ENCODE measurements around the gene FRMD4A.

Gene FRMD4A

GRCh38 chr10:14330388-14331061, at the start of gene FRMD4A:
Gene FRMD4A, minus strand, starts transcription at chr10:14330924.
- no peak for DNase-seq (ENCODE audit: low read depth in 2 of 2)

- DNase-seq (ENCODE audit: low read depth in 2 of 2): no peak
These were observed 49.0 kb upstream of the FRMD4A start for GRCh38 chr10:14379556-14380280.

GRCh38 chr10:14378387-14378960, 47.8 kb upstream of the FRMD4A start:
- no peak for DNase-seq (ENCODE audit: low read depth in 2 of 2)

DNA sequence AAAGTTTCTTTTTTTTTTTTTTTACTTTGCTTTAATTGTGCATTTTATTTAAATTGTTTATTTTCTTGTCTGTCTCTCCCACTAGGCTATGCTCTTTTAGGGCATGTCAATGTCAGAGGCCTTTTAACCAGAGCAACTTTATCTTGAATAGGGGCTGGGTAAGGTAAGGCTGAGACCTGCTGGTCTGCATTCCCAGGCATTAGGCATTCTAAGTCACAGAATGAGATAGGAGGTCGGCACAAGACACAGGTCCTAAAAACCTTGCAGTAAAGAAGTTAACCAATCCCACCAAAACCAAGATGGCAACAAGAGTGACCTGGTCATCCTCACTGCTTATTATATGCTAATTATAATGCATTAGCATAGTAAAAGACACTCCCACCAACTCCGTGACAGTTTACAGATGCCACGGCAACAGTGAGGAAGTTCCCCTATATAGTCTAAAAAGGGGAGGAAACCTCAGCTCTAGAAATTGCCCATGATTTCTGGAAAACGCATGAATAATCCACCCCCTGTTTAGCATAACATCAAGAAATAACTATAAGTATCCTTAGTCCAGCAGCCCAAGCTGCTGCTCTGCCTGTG, 47.0 kb upstream of the FRMD4A start:
- no peak for DNase-seq (ENCODE audit: low read depth in 2 of 2)

DNA sequence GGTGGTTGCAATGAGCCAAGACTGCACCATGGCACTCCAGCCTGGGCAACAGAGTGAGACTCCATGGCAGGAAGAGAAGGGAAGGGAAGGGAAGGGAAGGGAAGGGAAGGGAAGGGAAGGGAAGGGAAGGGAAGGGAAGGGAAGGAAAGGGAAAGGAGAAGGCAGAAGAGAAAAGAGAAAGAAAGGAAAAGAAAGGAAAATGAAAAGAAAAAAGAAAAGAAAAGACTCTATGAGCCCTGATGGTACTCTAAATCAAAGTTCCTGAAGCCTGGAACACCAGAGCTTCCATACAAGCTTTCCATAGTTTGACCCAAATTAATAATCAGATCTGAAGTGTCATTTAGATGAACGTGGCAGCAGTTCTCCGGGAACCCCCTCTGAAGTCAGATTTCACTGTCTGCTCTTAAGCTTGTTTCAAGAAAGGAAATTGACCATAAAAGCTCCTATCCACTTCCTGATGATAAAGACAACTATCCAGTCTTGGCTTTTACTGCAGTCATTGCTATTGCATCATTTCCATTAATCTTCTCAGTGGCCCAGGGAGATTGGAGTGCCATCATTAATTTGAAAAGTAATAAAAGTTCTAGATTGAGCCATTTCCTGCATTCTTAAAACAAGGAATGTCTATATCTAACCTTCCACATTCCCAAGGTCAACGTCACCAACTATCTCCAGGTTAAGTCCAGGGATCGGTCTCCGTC, 44.2 kb upstream of the FRMD4A start:
- no peak for DNase-seq (ENCODE audit: low read depth in 2 of 2)

- no peak for DNase-seq (ENCODE audit: low read depth in 2 of 2)
These were observed 41.9 kb upstream of the FRMD4A start for GRCh38 chr10:14372606-14373005.

- no peak for DNase-seq (ENCODE audit: low read depth in 2 of 2)
These were observed 40.9 kb upstream of the FRMD4A start for GRCh38 chr10:14371581-14371980.

- DNase-seq (ENCODE audit: low read depth in 2 of 2): no peak
These were observed 40.2 kb upstream of the FRMD4A start for GRCh38 chr10:14370894-14371293.

GRCh38 chr10:14369906-14370305, 39.2 kb upstream of the FRMD4A start:
- no peak for DNase-seq (ENCODE audit: low read depth in 2 of 2)

DNA sequence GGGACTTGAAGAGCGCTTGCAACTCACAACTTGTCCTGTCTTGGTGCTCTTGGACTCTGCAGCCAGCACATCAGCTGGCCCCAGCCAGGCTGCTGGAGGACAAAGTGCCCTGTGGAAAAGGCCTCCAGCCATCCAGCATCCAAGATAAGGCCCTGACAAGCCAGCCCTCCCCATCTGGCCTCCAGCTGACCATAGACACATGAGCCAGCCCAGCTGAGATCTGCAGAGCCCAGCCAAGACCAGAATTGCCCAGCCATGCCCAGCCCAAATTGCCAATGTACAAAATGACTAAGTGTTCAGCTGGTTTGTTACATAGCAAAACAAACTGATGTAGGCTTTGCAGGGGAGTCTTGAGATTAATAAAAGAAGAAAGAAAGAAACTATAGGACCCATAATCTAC, 36.0 kb upstream of the FRMD4A start:
- DNase-seq (ENCODE audit: low read depth in 2 of 2): no peak

GRCh38 chr10:14365266-14365665, 34.5 kb upstream of the FRMD4A start:
- no peak for DNase-seq (ENCODE audit: low read depth in 2 of 2)

GRCh38 chr10:14362104-14362503, 31.4 kb upstream of the FRMD4A start:
- no peak for DNase-seq (ENCODE audit: low read depth in 2 of 2)

DNA sequence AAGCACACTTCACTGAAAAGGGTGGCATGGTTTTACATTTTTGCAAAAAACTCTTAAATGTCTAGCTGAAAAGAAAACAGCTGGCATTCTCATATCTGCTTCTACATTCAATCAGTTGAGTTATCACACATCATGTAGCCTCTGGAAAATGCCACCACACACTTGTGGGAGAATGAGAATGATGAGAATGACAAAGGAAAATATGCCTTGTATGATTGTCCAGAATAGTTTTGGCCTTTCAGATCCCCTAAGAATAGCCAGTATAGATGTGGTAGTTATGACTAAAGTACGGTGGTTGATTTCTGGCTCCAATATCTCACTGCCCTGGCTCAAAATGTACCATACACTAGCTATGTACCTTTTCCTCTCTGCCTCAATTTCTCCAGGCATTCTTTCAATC, 30.2 kb upstream of the FRMD4A start:
- DNase-seq (ENCODE audit: low read depth in 2 of 2): no peak

DNA sequence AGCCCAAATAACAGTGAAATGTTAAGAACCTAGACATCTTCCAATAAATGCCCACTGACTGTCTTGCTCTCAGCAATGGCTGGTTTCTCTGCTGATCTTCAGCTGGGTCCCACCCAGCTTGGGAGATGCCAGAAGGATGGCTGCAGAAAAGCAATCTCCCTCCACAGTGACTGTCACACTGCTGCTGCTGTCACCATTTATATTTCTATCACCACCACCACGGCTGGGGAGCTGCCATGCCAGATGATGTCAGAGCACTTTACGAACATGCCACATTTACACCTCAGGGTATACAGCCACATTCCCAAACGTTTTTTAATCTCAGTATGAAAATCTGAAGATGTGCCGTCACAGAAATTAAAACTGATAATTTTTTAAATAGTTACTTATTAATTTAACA, 29.8 kb upstream of the FRMD4A start:
- no peak for DNase-seq (ENCODE audit: low read depth in 2 of 2)

DNA sequence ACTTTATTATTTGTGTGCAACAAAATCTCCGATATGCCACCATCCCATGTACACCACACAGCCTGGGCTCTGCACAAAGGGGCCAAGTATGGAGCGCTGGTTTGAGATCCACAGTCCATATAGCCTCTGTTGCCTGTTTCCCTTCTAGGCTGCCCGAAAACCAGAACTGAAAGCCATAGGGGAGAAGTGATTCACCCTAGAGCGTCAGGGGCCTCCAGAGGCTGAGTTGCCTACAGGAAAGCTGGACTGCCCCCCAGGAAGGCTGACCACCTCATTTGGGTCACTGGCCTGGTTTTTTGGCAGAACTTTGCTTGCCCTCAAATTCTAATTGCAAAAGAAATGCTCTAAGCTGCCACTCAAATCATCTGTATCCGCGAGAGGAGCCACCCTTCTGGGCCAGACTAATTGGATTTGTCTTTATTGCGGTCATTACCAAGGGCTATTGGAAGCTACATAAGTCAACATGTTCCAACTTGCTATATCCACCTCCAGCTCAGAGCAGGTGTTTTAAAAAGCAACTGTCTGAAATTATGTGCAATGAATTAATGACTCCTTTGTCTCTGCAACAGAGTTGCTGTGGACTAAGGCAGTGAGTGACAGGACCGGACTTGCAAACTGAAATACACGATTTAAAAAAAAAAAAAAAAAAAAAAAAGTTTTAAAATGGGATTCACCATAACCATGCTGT, 28.3 kb upstream of the FRMD4A start:
- DNase-seq (ENCODE audit: low read depth in 2 of 2): no peak

GRCh38 chr10:14356921-14357320, 26.2 kb upstream of the FRMD4A start:
- DNase-seq (ENCODE audit: low read depth in 2 of 2): no peak

- no peak for DNase-seq (ENCODE audit: low read depth in 2 of 2)
These were observed 25.0 kb upstream of the FRMD4A start for GRCh38 chr10:14355750-14356149.

GRCh38 chr10:14353291-14353913, 22.7 kb upstream of the FRMD4A start:
- no peak for DNase-seq (ENCODE audit: low read depth in 2 of 2)

- no peak for DNase-seq (ENCODE audit: low read depth in 2 of 2)
These were observed 19.3 kb upstream of the FRMD4A start for GRCh38 chr10:14350006-14350405.

- DNase-seq (ENCODE audit: low read depth in 2 of 2): no peak
These were observed 18.4 kb upstream of the FRMD4A start for GRCh38 chr10:14349081-14349480.

- DNase-seq (ENCODE audit: low read depth in 2 of 2): no peak
These were observed 14.5 kb upstream of the FRMD4A start for GRCh38 chr10:14345262-14345661.

Data from stimulated activated CD8-positive, alpha-beta memory T cell treated with anti-CD3 and anti-CD28 coated beads, Interleukin-7, amount 100 ng/mL, for 1 hour (primary cell).